Astrocyte (in vitro differentiated cells and primary cell): Measurements from ENCODE around the gene AACS.

ENCODE experiments used
- EZH2 ChIP-seq: IDR thresholded peaks from 2 replicates; pipeline ENCODE4 v1.6.1; 2012; ENCODE audit warnings: mild to moderate bottlenecking, low read length, inconsistent platforms; ENCODE audit not compliant: insufficient read depth
- TF ChIP-seq, protein P1 (sequence below): IDR thresholded peaks from 2 replicates; pipeline ENCODE4 v1.5.1; 2011; ENCODE audit warnings: low read depth, mild to moderate bottlenecking, inconsistent platforms, low read length, moderate library complexity; ENCODE audit not compliant: insufficient read depth

DNA sequence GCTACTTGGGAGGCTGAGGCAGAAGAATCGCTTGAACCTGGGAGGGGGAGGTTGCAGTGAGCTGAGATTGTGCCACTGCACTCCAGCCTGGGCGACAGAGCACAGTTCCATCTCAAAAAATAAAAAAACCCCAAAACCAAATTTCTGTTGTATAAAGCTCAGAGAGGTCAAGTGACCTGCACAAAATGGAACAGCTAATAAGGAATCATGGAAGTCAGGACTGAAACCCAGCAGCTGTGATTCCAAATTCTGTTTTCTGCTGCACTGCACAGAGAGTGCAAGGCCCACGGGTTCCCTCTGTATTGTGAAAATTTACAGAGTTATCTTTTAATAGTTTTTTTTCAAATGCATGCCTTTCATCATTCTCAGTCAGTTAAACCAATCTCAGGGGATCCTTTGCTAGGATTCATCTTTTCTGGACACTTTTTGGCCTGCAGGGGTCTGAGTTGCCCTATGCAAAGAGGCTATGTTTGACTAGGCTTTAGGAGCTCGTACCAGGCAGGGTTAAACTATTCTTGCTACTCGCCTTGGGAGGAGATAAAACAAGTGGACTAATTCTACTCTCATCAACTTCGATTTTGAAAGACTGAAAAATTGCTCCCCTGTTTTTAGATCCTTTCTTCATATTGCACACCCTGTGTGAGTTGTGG is 26.1 kb upstream of the AACS start:
- TF ChIP-seq, protein P1, sequence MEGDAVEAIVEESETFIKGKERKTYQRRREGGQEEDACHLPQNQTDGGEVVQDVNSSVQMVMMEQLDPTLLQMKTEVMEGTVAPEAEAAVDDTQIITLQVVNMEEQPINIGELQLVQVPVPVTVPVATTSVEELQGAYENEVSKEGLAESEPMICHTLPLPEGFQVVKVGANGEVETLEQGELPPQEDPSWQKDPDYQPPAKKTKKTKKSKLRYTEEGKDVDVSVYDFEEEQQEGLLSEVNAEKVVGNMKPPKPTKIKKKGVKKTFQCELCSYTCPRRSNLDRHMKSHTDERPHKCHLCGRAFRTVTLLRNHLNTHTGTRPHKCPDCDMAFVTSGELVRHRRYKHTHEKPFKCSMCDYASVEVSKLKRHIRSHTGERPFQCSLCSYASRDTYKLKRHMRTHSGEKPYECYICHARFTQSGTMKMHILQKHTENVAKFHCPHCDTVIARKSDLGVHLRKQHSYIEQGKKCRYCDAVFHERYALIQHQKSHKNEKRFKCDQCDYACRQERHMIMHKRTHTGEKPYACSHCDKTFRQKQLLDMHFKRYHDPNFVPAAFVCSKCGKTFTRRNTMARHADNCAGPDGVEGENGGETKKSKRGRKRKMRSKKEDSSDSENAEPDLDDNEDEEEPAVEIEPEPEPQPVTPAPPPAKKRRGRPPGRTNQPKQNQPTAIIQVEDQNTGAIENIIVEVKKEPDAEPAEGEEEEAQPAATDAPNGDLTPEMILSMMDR, result no peak
- TF ChIP-seq EZH2, result no peak
